Effector memory CD4-positive, alpha-beta T cell (primary cell): ENCODE results near the gene RANBP1.
"Not testable (repeated sequence)": the region's sequence is repeated elsewhere in the genome, so short reads cannot be mapped to it uniquely, and the experiment has no call there.

ENCODE experiments used
- DNase-seq, 3 donors: peaks; one replicate each; pipeline ENCODE4 v3.0.0-alpha.2; 2020
- H3K27ac ChIP-seq: 2 replicates; pipeline ENCODE4 v1.7.0; 2013; ENCODE audit warnings: mild to moderate bottlenecking, low read length, moderate library complexity; ENCODE audit not compliant: insufficient read depth, poor library complexity, severe bottlenecking
- H3K27me3 ChIP-seq: replicated peaks from 2 replicates; pipeline ENCODE4 v1.7.0; 2013; ENCODE audit warnings: mild to moderate bottlenecking, low read length; ENCODE audit not compliant: insufficient read depth, control insufficient read depth, poor library complexity, severe bottlenecking
- H3K36me3 ChIP-seq: 2 replicates; pipeline ENCODE4 v1.7.0; 2013; ENCODE audit warnings: mild to moderate bottlenecking, low read length, moderate library complexity; ENCODE audit not compliant: control insufficient read depth, insufficient read depth
- H3K4me1 ChIP-seq: 2 replicates; pipeline ENCODE4 v1.7.0; 2013; ENCODE audit warnings: low read length, mild to moderate bottlenecking; ENCODE audit not compliant: control insufficient read depth, insufficient read depth, poor library complexity, severe bottlenecking
- H3K4me3 ChIP-seq: 2 replicates; pipeline ENCODE4 v1.7.0; 2013; ENCODE audit warnings: low read length, low read depth, mild to moderate bottlenecking; ENCODE audit not compliant: insufficient read depth, poor library complexity, severe bottlenecking
- H3K9me3 ChIP-seq: 2 replicates; pipeline ENCODE4 v1.7.0; 2013; ENCODE audit warnings: mild to moderate bottlenecking, low read length, moderate library complexity; ENCODE audit not compliant: control insufficient read depth

Gene RANBP1

DNA sequence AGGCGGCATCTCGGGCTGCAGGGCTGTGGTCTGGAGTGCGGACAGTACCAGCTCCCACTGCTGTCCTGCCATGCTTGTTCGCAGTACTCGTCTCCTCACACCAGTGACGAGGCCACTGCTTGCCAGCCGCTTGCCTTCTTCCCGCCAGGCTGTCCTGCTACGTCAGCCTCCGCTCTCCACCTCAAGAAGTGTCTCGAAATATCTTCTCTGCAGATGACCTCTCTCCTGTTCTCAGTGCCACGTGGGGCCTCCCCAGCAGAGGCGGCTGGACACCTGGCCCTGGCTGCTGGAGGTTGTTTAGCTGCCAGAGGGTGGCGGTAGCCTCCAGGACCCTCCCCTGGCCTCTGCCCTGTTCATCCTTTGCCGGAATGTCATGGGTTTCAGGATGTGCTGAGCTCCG lies 38.0 kb downstream of the RANBP1 start:
- no peaks in the 10 kb centered on the region for H3K36me3 ChIP-seq
- no peak overlapping the region for H3K4me3 ChIP-seq
- H3K27ac ChIP-seq = no peak overlapping the region
- no peak for DNase-seq
- no peaks in the 10 kb centered on the region for H3K9me3 ChIP-seq
- no peaks in the 10 kb centered on the region for H3K27me3 ChIP-seq
- H3K4me1 ChIP-seq = peaks cover 4% of the 10 kb centered on the region

DNA sequence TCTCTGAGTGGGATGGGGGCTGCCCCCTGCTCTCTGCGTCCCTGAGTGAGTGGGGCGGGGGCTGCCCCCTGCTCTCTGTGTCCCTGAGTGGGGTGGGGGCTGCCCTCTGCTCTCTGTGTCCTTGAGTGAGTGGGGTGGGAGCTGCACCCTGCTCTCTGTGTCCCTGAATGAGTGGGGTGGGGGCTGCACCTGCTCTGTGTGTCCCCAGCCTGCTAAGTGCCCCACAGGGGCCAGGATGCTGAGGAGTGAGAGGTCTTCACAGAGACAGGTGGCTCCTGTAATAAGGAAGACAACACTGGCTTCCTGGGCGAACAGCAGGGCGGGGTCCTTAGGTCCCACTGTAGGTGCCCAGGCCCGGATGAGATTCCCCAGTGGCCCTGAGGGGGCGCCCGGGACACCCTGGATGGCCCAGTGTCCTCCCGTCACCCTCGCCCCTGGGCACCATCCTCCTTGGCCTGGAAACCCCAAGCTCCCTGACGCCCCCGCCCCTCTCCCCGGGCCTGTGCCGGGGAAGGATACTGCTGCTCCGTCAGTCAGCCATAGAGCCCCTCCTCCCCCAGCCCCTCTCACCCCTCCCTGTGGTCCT lies 38.8 kb downstream of the RANBP1 start:
- no peak overlapping the region for H3K27ac ChIP-seq
- no peak for DNase-seq
- no peak overlapping the region for H3K4me3 ChIP-seq

DNA sequence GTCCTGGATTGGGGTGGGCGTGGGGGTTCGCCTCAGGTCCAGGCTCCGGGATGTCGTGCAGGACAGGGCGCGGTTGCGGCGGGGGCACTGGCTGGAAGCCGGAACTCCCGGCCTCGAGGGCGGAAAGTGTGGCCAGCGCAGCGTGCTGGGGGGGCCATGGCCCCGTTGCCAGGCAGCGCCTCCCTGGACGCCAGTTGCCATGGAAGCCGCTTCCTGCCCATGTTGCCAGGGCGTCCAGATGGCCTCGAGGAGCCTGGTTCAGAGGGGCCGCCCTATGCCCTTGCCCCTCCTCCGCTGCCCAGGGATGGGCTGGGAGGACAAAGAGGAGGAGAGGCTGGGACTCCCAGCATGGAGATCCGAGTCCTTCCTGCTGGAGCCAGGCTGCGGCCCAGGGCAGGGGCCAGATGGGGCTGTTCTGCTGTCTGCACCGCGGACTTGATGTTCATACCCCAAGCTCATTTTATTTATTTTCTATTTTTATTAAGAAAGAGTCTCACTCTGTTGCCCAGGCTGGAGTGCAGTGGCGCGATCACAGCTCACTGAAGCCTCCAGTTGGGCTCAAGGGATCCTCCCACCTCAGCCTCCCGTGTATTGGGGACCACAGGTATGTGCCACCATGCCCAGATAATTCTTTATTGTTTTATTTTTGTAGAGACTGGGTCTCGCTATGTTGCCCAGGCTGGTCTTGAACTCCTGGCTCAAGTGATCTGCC lies 39.6 kb downstream of the RANBP1 start:
- H3K4me1 ChIP-seq = peaks cover 4% of the 10 kb centered on the region
- H3K27me3 ChIP-seq = no peaks in the 10 kb centered on the region
- no peaks in the 10 kb centered on the region for H3K9me3 ChIP-seq
- H3K27ac ChIP-seq = no peak overlapping the region
- no peak for DNase-seq
- H3K36me3 ChIP-seq = no peaks in the 10 kb centered on the region
- H3K4me3 ChIP-seq = no peak overlapping the region

More for the DNA sequence above, 38.8 kb downstream of the RANBP1 start:
- Histone ChIP-seq H3K27me3 (no peaks in the 10 kb centered on the region), H3K4me1 (peaks cover 4% of the 10 kb centered on the region), H3K36me3 (no peaks in the 10 kb centered on the region), H3K9me3 (no peaks in the 10 kb centered on the region)

DNA sequence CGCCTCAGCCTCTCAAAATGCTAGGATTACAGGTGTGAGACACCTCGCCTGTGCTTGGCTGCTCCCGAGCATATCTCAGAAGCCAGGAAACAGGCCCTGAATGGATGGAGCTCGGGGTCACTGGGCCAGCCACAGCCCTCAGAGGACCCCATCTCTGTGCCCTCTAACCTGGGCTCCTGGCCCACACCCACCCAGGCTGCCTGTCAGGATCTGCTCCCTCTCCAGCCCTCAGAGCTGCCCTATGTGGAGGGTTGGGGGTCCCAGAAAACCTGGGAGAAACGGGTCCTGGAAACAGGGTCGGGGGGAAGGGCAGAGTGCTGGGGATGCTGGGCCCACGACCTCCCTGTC lies 40.1 kb downstream of the RANBP1 start:
- Histone ChIP-seq H3K36me3 (no peaks in the 10 kb centered on the region), H3K4me3 (no peak overlapping the region), H3K9me3 (no peaks in the 10 kb centered on the region), H3K27ac (no peak overlapping the region), H3K4me1 (peaks cover 4% of the 10 kb centered on the region), H3K27me3 (no peaks in the 10 kb centered on the region)
- DNase-seq = no peak

DNA sequence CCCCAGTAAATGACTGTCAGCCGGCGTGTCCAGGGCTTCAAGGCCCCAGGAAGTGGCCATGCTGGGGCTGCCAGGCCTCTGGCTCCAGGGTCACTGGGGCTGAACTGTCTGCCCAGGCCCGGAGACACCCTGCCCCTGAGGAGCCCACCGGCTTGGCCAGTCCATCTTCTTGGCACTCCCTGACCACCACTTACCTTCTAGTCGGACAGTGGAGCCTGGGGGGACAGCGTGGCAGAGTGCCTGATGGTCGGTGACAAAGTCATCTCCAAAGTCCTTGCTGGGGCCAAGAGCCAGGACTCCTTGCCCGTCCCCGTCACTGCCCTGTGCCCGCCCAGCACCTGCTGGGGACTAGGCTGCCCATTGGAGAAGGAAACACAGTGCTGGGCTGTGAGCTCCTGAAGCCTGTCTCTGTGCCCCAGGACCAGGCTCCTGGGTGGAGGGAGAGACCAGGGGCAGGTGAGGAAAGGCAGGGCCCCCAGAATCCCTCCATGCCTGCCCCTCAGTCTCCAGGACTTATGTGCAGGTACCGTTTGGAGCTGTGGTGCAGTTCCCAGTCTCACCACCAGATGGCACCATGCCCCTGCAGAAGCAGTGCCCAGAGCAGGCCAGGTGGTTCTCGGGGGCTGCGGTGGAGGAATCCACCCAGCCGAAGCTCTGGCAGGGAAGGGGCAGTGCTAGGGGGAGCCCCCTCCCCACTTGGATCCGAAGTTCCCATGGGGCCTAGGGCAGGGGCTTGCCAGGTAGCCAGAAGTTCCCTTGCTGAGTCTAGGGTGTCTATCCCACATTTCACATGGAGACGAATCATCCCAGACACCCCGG lies 40.9 kb downstream of the RANBP1 start:
- peak; percentile 71 to 85 (median 76) for DNase-seq
- Histone ChIP-seq H3K9me3 (no peaks in the 10 kb centered on the region), H3K27me3 (no peaks in the 10 kb centered on the region), H3K4me1 (peaks cover 4% of the 10 kb centered on the region), H3K27ac (no peak overlapping the region), H3K4me3 (no peak overlapping the region), H3K36me3 (no peaks in the 10 kb centered on the region)

DNA sequence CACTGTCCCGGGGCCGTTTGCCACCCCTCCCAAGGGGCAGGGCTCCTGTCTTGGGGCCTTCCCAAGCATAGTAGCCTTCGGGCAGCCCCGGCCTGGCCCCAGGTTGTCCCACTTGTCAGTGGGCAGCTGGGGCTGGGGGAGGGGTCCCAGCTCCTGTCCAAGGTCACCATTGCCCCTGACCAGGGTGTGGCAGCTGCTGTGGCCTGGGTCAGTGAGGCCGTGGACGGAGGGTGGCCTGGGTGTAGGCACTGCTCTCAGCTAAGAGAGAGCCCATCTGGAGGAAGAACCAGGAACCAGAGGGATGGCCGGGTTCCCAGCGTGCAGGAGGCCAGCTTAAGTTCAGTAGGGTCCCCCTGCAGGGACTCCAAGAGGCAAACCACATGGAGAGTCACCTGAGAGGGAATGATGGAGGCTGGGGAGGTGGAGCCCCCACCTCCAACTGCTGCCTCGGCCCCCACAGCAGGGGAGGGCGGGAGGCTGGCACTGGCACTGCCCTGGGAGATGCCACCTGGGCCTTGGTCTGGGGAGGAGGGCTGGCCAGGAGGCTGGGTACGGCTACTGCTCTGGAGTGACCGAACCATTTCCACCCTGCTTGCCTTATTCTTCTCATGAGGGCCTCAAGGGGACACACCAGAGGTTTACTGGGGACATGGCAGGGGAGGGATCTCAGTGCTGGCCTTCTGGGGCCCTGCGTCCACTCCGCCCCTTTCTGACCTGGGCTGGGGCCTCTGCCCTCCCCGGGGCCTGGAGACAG lies 41.7 kb downstream of the RANBP1 start:
- Histone ChIP-seq H3K27me3 (no peaks in the 10 kb centered on the region), H3K4me3 (no peak overlapping the region), H3K4me1 (peaks cover 4% of the 10 kb centered on the region), H3K9me3 (no peaks in the 10 kb centered on the region), H3K36me3 (no peaks in the 10 kb centered on the region), H3K27ac (no peak overlapping the region)
- DNase-seq = no peak

DNA sequence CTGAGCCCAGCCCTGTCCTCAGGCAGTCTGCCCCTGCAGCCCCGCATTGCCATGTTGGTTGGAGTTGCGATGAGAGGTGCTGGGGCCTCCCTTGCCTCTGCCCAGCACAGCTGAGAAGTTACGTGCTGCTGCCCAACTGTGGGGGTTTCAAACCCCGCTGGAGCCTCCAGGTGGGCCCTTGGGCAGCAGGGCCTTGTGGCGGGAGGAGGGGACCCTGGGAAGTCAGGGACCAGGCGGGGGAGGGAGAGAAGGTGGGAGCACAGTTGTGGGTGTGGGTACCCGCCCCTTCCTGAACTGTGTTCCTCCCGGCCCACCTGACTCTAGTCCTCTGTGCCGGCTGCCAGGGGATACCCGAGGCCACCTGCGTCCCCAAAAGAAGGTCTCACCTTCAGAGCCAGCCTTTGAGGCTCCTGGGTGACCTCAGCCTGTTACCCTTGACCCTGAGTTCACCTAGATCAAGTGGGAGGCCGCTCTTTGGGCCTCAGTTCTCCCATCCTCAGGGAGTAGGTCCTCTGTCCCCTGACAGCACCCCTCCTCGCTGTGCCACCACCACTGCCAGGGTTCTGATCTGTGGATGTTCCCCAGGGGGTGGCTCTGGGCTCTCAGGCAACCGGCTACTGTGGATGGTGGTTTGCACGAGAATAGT lies 42.6 kb downstream of the RANBP1 start:
- no peaks in the 10 kb centered on the region for H3K27me3 ChIP-seq
- H3K4me3 ChIP-seq = no peak overlapping the region
- peaks cover 4% of the 10 kb centered on the region for H3K4me1 ChIP-seq
- no peak for DNase-seq
- H3K36me3 ChIP-seq = no peaks in the 10 kb centered on the region
- H3K9me3 ChIP-seq = no peaks in the 10 kb centered on the region
- H3K27ac ChIP-seq = no peak overlapping the region

DNA sequence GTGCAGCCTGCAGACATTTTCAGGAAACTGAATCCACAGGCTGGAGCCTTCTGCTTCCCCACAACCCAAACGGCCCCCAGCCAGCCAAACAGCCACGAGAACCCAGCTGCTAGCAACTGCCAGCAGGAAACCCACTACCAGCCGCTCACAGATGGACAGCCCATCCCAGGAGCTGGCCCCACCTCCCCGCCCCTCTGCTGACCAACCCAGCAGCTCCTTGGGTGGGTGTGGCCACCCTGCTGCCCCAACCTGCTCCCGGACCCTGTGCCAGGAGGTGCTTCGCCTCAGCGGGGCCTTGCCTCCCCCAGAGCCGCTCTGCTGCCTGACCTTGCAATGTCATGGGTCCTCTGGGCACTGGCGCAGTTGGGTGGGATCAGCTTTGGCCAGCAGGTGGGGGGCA lies 43.2 kb downstream of the RANBP1 start:
- H3K9me3 ChIP-seq = no peaks in the 10 kb centered on the region
- no peak for DNase-seq
- H3K27ac ChIP-seq = no peak overlapping the region
- H3K36me3 ChIP-seq = no peaks in the 10 kb centered on the region
- peaks cover 4% of the 10 kb centered on the region for H3K4me1 ChIP-seq
- H3K27me3 ChIP-seq = no peaks in the 10 kb centered on the region
- no peak overlapping the region for H3K4me3 ChIP-seq

DNA sequence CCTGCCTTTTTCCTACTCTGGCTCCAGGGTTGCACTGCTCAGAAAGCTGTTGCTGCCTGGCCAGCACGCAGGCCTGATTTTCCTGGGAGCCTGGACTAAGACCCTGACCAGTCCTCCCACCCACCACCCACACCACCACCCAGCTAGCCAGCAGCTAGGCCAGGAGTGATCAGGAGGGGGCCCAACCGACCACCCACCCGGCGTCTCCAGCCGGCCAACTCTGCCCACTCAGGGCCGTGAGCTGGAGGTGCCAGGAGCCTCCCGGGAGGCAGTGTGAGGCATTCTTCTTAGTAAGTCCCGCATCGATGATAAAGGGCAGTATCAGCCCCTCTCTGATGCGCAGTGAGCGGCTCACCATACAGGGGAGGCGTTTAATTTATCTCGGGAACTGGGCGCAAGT lies 43.6 kb downstream of the RANBP1 start:
- H3K27ac ChIP-seq, H3K4me3 ChIP-seq, H3K27me3 ChIP-seq: not testable (repeated sequence)

More for the DNA sequence above, 43.6 kb downstream of the RANBP1 start:
- H3K4me1 ChIP-seq, H3K36me3 ChIP-seq, DNase-seq, H3K9me3 ChIP-seq: not testable (repeated sequence)
